ENCODE data around the gene RPTOR.

- TF ChIP-seq GATA3 (IDR thresholded peaks at IDR 0.05; ENCODE audit: low read depth, low read length) (no peak), GATA2 (IDR thresholded peaks at IDR 0.05; ENCODE audit: low read depth, low read length) (no peak)
These were observed 238.8 kb downstream of the RPTOR start for GRCh38 chr17:80783486-80783885.
